Body of pancreas (tissue), 4 donors: ENCODE data around the gene ZIC4. TPM values are rescaled to one million over a fixed set of nuclear protein-coding genes. Genes with fewer than 3 reads are reported as not detected.

Experiments used
- ATAC-seq: fragments of 150-250 bp; one replicate; pipeline ENCODE4 v1.9.1; 2016
- DNase-seq, 4 donors: peaks; one replicate each; pipeline ENCODE4 v3.0.0-alpha.2; 2019
- H3K27ac ChIP-seq, 4 donors: fragments of 200-600 bp; sonication (generic); 1 replicate in 3 of 4; 2 replicates in 1 of 4; pipeline versions ENCODE4 v1.5.1 to v1.6.1; 2016 to 2019; ENCODE audit warnings: mild to moderate bottlenecking in 1 of 4, mixed read lengths in 1 of 4, moderate library complexity in 1 of 4
- H3K27me3 ChIP-seq, 2 donors: fragments of 200-600 bp; sonication (generic); one replicate each; pipeline ENCODE4 v1.6.0; 2016; ENCODE audit warnings: mild to moderate bottlenecking in 1 of 2
- H3K36me3 ChIP-seq, 2 donors: fragments of 200-600 bp; sonication (generic); replicated peaks in 1 of 2; 2 replicates each; pipeline ENCODE4 v1.5.1; 2016; ENCODE audit warnings: low read depth in 2 of 2; ENCODE audit not compliant: insufficient read depth in 1 of 2
- H3K4me1 ChIP-seq: fragments of 200-600 bp; sonication (generic); one replicate; pipeline ENCODE4 v1.6.0; 2016
- H3K4me3 ChIP-seq, 2 donors: fragments of 200-600 bp; sonication (generic); 1 replicate in 1 of 2; 2 replicates in 1 of 2; pipeline ENCODE4 v1.5.1; 2016 to 2019
- H3K9me3 ChIP-seq, 3 donors: fragments of 200-600 bp; sonication (generic); 1 replicate in 2 of 3; 2 replicates in 1 of 3; pipeline ENCODE4 v1.5.1; 2016
- CTCF ChIP-seq, 7 experiments: fragments of 450-650 bp in 4 of 7; fragments of 200-600 bp in 3 of 7; sonication (generic) in 3 of 7; IDR thresholded peaks; one replicate each; pipeline ENCODE4 v1.5.1; 2016 to 2019; ENCODE audit warnings: antibody characterized with exemption in 7 of 7
- POLR2A ChIP-seq, 3 donors: fragments of 450-650 bp; IDR thresholded peaks; one replicate each; pipeline ENCODE4 v1.6.1; 2016; ENCODE audit warnings: antibody characterized with exemption in 3 of 3, mild to moderate bottlenecking in 2 of 3
- WGBS, 2 donors: methylation state at CpG; one replicate each; pipeline ENCODE4 v1.1.5; 2017; 5-methylcytosine and 5-hydroxymethylcytosine counted together
- intact Hi-C: fragments of 100-400 bp; cut with DNase I; formaldehyde crosslinking; loops from one replicate; pipeline ENCODE4 v1.15.1; 2023
- total RNA-seq, 2 donors: library from RNA; depleted of rRNA; stranded (reverse); fragments of >200 nt; gene quantifications; one replicate each; pipeline ENCODE4 v1.1.0, GENCODE V29; 2016

The ZIC4 gene
- total RNA-seq, 2 donors from 2014 or later, result not detected

- 86 to 89% methylated on average over 2 of the region's 2 CpGs for WGBS, 2 donors
- TF ChIP-seq POLR2A (IDR thresholded peaks at IDR 0.05) (no peak), CTCF (IDR thresholded peaks at IDR 0.05) (no peak)
- Histone ChIP-seq H3K4me1 (no peaks in the 10 kb centered on the region), H3K36me3 (no peaks in the 10 kb centered on the region), H3K27me3 (peaks cover 0 to 13% of the 10 kb centered on the region in 2 donors), H3K4me3 (no peak overlapping the region), H3K27ac (no peak overlapping the region), H3K9me3 (no peaks in the 10 kb centered on the region)
- no peak for DNase-seq
- no peak for ATAC-seq
- intact Hi-C loops, result no loop called here
Observed at GRCh38 chr3:147428754-147429153, 22.4 kb upstream of the ZIC4 start.

GRCh38 chr3:147428326-147428725, 22.0 kb upstream of the ZIC4 start:
- DNase-seq (no peak), ATAC-seq (no peak)
- WGBS, 2 donors, result 65 to 73% methylated on average over 1 of the region's 1 CpG
- H3K9me3 ChIP-seq, result no peaks in the 10 kb centered on the region
- H3K4me1 ChIP-seq, result no peaks in the 10 kb centered on the region
- no peak overlapping the region for H3K27ac ChIP-seq
- intact Hi-C loops, result no loop called here
- peaks cover 0 to 15% of the 10 kb centered on the region in 2 donors for H3K27me3 ChIP-seq
- no peak overlapping the region for H3K4me3 ChIP-seq
- TF ChIP-seq CTCF (IDR thresholded peaks at IDR 0.05) (no peak), POLR2A (IDR thresholded peaks at IDR 0.05) (no peak)
- H3K36me3 ChIP-seq, result no peaks in the 10 kb centered on the region

GRCh38 chr3:147427746-147428145, 21.4 kb upstream of the ZIC4 start:
- peaks cover 0 to 20% of the 10 kb centered on the region in 2 donors for H3K27me3 ChIP-seq
- 50 to 56% methylated on average over 3 of the region's 3 CpGs for WGBS, 2 donors

GRCh38 chr3:147426931-147427330, 20.6 kb upstream of the ZIC4 start:
- no peak for TF ChIP-seq POLR2A (IDR thresholded peaks at IDR 0.05)
- TF ChIP-seq CTCF (IDR thresholded peaks at IDR 0.05), result no peak
- intact Hi-C loops, result no loop called here
- Histone ChIP-seq H3K9me3 (no peaks in the 10 kb centered on the region), H3K4me3 (no peak overlapping the region), H3K27me3 (peaks cover 0 to 24% of the 10 kb centered on the region in 2 donors), H3K36me3 (no peaks in the 10 kb centered on the region), H3K27ac (no peak overlapping the region), H3K4me1 (no peaks in the 10 kb centered on the region)
- DNase-seq (no peak), ATAC-seq (no peak)
- WGBS, 2 donors, result 80 to 90% methylated on average over 2 of the region's 2 CpGs

More at GRCh38 chr3:147427746-147428145, 21.4 kb upstream of the ZIC4 start:
- Histone ChIP-seq H3K27ac (no peak overlapping the region), H3K36me3 (no peaks in the 10 kb centered on the region), H3K4me3 (no peak overlapping the region), H3K4me1 (no peaks in the 10 kb centered on the region), H3K9me3 (no peaks in the 10 kb centered on the region)
- intact Hi-C loops, result no loop called here
- ATAC-seq (no peak), DNase-seq (no peak)
- no peak for TF ChIP-seq POLR2A (IDR thresholded peaks at IDR 0.05)
- TF ChIP-seq CTCF (IDR thresholded peaks at IDR 0.05), result no peak

GRCh38 chr3:147425388-147425850, 19.1 kb upstream of the ZIC4 start:
- peaks cover 0 to 39% of the 10 kb centered on the region in 2 donors for H3K27me3 ChIP-seq
- DNase-seq (no peak), ATAC-seq (no peak)
- H3K4me3 ChIP-seq, result no peak overlapping the region
- no peaks in the 10 kb centered on the region for H3K36me3 ChIP-seq
- intact Hi-C loops, result no loop called here
- TF ChIP-seq POLR2A (IDR thresholded peaks at IDR 0.05), result no peak
- no peak for TF ChIP-seq CTCF (IDR thresholded peaks at IDR 0.05)
- H3K4me1 ChIP-seq, result no peaks in the 10 kb centered on the region
- no peaks in the 10 kb centered on the region for H3K9me3 ChIP-seq
- H3K27ac ChIP-seq, result no peak overlapping the region
- 20 to 24% methylated on average over 1 of the region's 1 CpG for WGBS, 2 donors
